ENCODE data around the gene TEX13D.
"Not testable (repeated sequence)": the region's sequence is repeated elsewhere in the genome, so short reads cannot be mapped to it uniquely, and the experiment has no call there.

The TEX13D gene

GRCh38 chrX:124332481-124333424 lies at the start of gene TEX13D:
TSS of gene TEX13D (plus strand) at chrX:124332660. CDS start at chrX:124332918, 258 bp downstream.
- no peak for DNase-seq (ENCODE audit: low read depth in 2 of 2)

- DNase-seq (ENCODE audit: low read depth in 2 of 2): no peak
Observed at GRCh38 chrX:124289443-124289842, 43.0 kb upstream of the TEX13D start.

- DNase-seq (ENCODE audit: low read depth in 2 of 2): no peak
Observed at GRCh38 chrX:124293810-124294209, 38.6 kb upstream of the TEX13D start.

- not testable (repeated sequence) for DNase-seq (ENCODE audit: low read depth in 2 of 2)
Observed at GRCh38 chrX:124299323-124299722, 33.1 kb upstream of the TEX13D start.

GRCh38 chrX:124300405-124300804 lies 32.1 kb upstream of the TEX13D start:
- DNase-seq (ENCODE audit: low read depth in 2 of 2): no peak

- no peak for DNase-seq (ENCODE audit: low read depth in 2 of 2)
Observed at GRCh38 chrX:124307253-124307907, 25.1 kb upstream of the TEX13D start.

- no peak for DNase-seq (ENCODE audit: low read depth in 2 of 2)
Observed at GRCh38 chrX:124325732-124326131, 6.7 kb upstream of the TEX13D start.

GRCh38 chrX:124328765-124329164 lies 3.7 kb upstream of the TEX13D start:
- DNase-seq (ENCODE audit: low read depth in 2 of 2): no peak

- no peak for DNase-seq (ENCODE audit: low read depth in 2 of 2)
Observed at GRCh38 chrX:124333862-124334261, 1.4 kb downstream of the TEX13D start.

- DNase-seq (ENCODE audit: low read depth in 2 of 2): not testable (repeated sequence)
Observed at GRCh38 chrX:124334555-124334954, 2.1 kb downstream of the TEX13D start.

GRCh38 chrX:124335598-124335997 lies 3.1 kb downstream of the TEX13D start:
- no peak for DNase-seq (ENCODE audit: low read depth in 2 of 2)

- DNase-seq (ENCODE audit: low read depth in 2 of 2): no peak
Observed at GRCh38 chrX:124337916-124338315, 5.5 kb downstream of the TEX13D start.

GRCh38 chrX:124338733-124339514 lies 6.5 kb downstream of the TEX13D start:
- no peak for DNase-seq (ENCODE audit: low read depth in 2 of 2)

- no peak for DNase-seq (ENCODE audit: low read depth in 2 of 2)
Observed at GRCh38 chrX:124341396-124342132, 9.1 kb downstream of the TEX13D start.

GRCh38 chrX:124342174-124342867 lies 9.9 kb downstream of the TEX13D start:
- DNase-seq (ENCODE audit: low read depth in 2 of 2): no peak

- no peak for DNase-seq (ENCODE audit: low read depth in 2 of 2)
Observed at GRCh38 chrX:124343016-124343415, 10.6 kb downstream of the TEX13D start.

GRCh38 chrX:124344246-124344645 lies 11.8 kb downstream of the TEX13D start:
- DNase-seq (ENCODE audit: low read depth in 2 of 2): no peak

GRCh38 chrX:124346117-124346876 lies 13.8 kb downstream of the TEX13D start, which contains the start of gene SH2D1A:
TSS of gene SH2D1A (plus strand) at chrX:124346563. CDS start at chrX:124346643, 80 bp downstream.
- no peak for DNase-seq (ENCODE audit: low read depth in 2 of 2)

GRCh38 chrX:124346877-124347241 lies 14.4 kb downstream of the TEX13D start:
- no peak for DNase-seq (ENCODE audit: low read depth in 2 of 2)

- no peak for DNase-seq (ENCODE audit: low read depth in 2 of 2)
Observed at GRCh38 chrX:124347242-124347641, 14.8 kb downstream of the TEX13D start.

All from stimulated activated CD8-positive, alpha-beta memory T cell treated with anti-CD3 and anti-CD28 coated beads, Interleukin-7, amount 100 ng/mL, for 1 hour (primary cell).